Stimulated activated CD4-positive, alpha-beta T cell treated with anti-CD3 and anti-CD28 coated beads, Interleukin-4, amount 100 ng/mL, for 4 hours (primary cell): ENCODE measurements around the gene TRABD.

Experiments
- DNase-seq, 2 experiments: peaks; one replicate each; pipeline ENCODE4 v3.0.0-alpha.2; 2020

Gene TRABD

GRCh38 chr22:50175921-50176849, 9.5 kb upstream of the TRABD start:
- DNase-seq: no peak

GRCh38 chr22:50176850-50177536, 8.7 kb upstream of the TRABD start:
- DNase-seq: no peak

DNA sequence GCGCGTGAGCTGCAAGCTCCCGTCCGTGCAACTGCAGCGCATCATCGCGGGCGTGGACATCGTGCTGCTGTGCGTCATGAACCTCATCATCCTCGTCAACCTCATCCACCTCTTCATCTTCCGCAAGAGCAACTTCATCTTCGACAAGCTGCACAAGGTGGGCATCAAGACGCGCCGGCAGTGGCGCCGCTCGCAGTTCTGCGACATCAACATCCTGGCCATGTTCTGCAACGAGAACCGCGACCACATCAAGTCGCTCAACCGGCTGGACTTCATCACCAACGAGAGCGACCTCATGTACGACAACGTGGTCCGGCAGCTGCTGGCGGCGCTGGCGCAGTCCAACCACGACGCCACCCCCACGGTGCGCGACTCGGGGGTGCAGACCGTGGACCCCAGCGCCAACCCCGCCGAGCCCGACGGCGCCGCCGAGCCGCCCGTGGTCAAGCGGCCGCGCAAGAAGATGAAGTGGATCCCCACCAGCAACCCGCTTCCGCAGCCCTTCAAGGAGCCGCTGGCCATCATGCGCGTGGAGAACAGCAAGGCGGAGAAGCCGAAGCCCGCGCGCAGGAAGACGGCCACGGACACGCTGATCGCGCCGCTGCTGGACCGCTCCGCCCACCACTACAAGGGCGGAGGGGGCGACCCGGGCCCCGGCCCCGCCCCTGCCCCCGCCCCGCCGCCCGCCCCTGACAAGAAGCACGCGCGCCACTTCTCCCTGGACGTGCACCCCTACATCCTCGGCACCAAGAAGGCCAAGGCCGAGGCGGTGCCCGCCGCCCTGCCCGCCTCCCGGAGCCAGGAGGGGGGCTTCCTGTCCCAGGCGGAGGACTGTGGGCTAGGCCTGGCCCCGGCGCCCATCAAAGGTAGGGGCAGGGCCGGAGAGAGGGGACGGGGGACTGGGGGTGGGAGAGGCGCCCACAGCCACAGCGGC, 7.9 kb upstream of the TRABD start:
- no peak for DNase-seq

DNA sequence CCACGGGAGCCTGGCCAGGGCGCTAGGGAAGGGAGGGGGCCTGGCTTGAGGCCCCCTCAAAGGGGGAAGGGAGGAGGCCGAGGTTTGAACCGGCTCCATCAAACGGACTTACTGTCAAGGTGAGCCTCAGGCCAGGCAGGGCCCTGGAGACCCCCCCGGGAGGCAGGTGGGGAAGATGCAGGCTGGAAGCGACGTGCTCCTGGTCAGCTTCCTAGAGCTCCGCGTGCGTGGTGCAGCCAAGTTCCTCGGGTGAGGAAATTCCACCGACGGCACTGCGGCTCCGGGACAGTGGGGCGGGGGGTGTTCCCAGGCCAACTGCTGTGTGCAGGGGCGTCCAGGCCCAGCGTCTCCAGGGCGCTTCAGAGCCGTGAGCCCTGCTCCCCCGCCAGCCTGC, 7.2 kb upstream of the TRABD start:
- no peak for DNase-seq

- DNase-seq: no peak
Measured at GRCh38 chr22:50178871-50179869, 6.5 kb upstream of the TRABD start.

GRCh38 chr22:50179937-50180726, 5.6 kb upstream of the TRABD start:
- DNase-seq: no peak

GRCh38 chr22:50180727-50181521, 4.8 kb upstream of the TRABD start:
- DNase-seq: no peak

DNA sequence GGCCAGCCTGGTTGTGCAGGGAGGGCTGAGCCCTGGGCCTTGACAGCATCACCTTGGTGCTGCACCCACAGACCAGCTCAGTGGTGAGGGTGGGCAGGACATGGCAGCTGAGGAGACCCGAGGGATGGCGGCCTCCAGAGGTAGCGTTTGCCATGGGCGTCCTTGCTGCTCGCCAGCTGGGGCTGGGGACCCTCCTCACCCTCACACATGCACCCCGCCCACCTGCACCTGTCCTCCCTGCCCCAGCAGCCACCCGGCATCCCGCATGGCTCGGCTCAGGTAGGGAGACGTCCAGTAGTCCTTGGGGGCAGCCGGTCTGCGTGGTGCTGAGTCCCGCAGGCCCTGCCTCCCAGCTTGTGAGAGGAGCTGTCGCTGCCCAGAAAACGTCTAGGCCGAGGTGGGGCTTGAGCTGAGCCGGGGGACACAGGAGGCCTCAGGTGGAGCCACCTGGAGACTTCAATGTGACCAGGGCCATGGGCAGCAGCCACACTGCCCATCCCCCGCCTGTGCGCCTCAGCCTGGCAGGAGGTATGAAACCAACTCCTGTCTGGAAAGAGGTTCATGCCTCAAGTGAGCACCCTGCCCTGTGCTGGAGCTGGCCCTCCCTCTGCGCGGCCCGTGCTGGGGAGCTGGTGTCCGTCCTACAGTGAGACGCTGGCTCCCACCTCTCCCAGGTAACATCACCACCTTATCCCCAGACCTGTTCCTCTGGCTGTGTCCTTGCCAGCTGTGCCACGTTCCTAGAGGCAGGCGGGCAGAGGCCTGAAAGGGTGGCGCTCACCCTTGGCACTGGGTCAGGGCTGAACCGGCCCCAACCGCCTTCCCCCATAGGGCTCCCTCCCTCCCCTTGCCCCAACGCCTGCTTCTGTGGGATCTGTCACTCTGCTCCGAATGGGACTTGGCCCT, 3.3 kb upstream of the TRABD start:
- no peak for DNase-seq

GRCh38 chr22:50183141-50183971, 2.4 kb upstream of the TRABD start:
- no peak for DNase-seq

GRCh38 chr22:50184004-50184901, 1.5 kb upstream of the TRABD start:
- DNase-seq: no peak

GRCh38 chr22:50184902-50185374, 775 bp upstream of the TRABD start:
- no peak for DNase-seq

GRCh38 chr22:50186181-50186714, 535 bp downstream of the TRABD start:
- no peak for DNase-seq

DNA sequence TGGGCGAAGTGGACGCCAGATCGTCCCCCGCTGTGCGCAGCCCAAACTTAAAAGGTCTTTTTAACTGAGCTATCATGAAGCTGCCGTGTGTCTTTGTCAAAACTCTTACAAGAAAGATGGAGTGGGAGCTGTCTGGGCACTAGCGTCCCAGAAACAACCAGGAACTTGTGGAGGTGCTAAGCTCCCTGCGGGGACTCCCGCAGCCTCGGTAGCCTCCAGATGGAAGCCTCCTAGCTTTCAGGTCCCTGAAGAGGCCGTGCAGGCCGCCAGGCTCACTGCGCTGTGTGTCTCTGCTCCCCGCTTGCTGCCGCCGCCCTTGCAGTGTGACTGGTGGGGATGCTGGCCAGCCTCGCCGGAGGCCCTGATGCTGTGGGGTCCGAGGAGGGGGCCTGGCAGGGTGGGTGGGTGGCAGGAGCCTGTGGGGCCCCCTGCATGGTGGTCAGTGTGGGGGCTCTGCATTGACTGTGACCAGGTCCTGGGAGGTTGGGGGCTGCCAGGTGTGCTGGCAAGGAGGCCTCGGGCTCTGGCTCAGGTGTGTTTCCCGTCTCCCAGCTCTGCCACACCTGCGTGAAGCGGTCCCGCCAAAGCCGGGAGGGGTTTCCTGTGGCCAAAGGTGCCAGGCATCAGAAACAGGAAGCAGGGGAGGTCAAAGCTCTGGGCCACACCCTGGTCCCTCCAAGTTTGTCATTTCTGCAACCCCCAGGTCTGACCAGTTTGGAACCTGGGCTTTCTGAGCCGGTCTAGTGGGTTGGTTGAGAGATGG, 1.2 kb downstream of the TRABD start:
- DNase-seq: no peak

DNA sequence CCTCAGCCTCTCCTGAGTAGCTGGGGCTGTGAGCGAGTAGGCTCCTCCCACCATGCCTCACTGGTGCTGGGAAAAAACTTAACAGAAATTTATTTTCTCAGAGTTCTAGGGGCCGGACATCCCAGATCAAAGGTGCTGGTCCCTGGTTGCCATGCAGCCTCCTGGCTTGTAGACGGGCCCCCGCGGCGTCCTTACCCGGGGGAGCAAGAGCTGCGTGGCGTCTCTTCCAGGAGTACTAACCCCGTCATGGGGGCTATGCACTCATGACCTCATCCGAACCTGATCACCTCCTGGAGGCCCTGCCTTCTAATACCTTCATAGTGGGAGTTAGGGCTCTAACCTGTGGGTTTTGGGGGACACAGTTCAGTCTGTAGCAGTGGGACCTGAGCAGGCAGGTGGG, 2.6 kb downstream of the TRABD start:
- no peak for DNase-seq

GRCh38 chr22:50189184-50189848, 3.6 kb downstream of the TRABD start:
- no peak for DNase-seq
